Ishikawa (cell line): Measurements from ENCODE around the gene PEMT.

Source experiments
- CEBPB ChIP-seq: IDR thresholded peaks from 2 replicates; pipeline ENCODE4 v1.6.1; 2012
- CREB1 ChIP-seq: IDR thresholded peaks from 2 replicates; pipeline ENCODE4 v1.6.1; 2012; ENCODE audit warnings: low read depth
- EGR1 ChIP-seq: IDR thresholded peaks from 2 replicates; pipeline ENCODE4 v1.6.1; 2012
- EP300 ChIP-seq: IDR thresholded peaks from 2 replicates; pipeline ENCODE4 v1.6.1; 2012; ENCODE audit warnings: borderline replicate concordance
- FOXM1 ChIP-seq: IDR thresholded peaks from 2 replicates; pipeline ENCODE4 v1.6.1; 2012; ENCODE audit warnings: low read depth, borderline replicate concordance
- MAX ChIP-seq: IDR thresholded peaks from 2 replicates; pipeline ENCODE4 v1.6.1; 2012
- NFIC ChIP-seq: IDR thresholded peaks from 2 replicates; pipeline ENCODE4 v1.6.1; 2012
- RAD21 ChIP-seq: IDR thresholded peaks from 2 replicates; pipeline ENCODE4 v1.6.1; 2012; ENCODE audit warnings: low read depth
- REST ChIP-seq: IDR thresholded peaks from 2 replicates; pipeline ENCODE4 v1.6.1; 2012; ENCODE audit warnings: low read depth, mild to moderate bottlenecking
- TAF1 ChIP-seq: IDR thresholded peaks from 2 replicates; pipeline ENCODE4 v1.6.1; 2012; ENCODE audit warnings: low read depth, mild to moderate bottlenecking
- TCF12 ChIP-seq: IDR thresholded peaks from 2 replicates; pipeline ENCODE4 v1.6.1; 2012; ENCODE audit warnings: low read depth
- TEAD4 ChIP-seq: IDR thresholded peaks from 2 replicates; pipeline ENCODE4 v1.6.1; 2012
- YY1 ChIP-seq: IDR thresholded peaks from 2 replicates; pipeline ENCODE4 v1.6.1; 2012; ENCODE audit warnings: low read depth
- ZBTB7A ChIP-seq: IDR thresholded peaks from 2 replicates; pipeline ENCODE4 v1.6.1; 2012; ENCODE audit warnings: low read depth
- TF ChIP-seq, protein P1 (sequence below): IDR thresholded peaks from 2 replicates; pipeline ENCODE4 v1.6.1; 2012

PEMT gene

DNA sequence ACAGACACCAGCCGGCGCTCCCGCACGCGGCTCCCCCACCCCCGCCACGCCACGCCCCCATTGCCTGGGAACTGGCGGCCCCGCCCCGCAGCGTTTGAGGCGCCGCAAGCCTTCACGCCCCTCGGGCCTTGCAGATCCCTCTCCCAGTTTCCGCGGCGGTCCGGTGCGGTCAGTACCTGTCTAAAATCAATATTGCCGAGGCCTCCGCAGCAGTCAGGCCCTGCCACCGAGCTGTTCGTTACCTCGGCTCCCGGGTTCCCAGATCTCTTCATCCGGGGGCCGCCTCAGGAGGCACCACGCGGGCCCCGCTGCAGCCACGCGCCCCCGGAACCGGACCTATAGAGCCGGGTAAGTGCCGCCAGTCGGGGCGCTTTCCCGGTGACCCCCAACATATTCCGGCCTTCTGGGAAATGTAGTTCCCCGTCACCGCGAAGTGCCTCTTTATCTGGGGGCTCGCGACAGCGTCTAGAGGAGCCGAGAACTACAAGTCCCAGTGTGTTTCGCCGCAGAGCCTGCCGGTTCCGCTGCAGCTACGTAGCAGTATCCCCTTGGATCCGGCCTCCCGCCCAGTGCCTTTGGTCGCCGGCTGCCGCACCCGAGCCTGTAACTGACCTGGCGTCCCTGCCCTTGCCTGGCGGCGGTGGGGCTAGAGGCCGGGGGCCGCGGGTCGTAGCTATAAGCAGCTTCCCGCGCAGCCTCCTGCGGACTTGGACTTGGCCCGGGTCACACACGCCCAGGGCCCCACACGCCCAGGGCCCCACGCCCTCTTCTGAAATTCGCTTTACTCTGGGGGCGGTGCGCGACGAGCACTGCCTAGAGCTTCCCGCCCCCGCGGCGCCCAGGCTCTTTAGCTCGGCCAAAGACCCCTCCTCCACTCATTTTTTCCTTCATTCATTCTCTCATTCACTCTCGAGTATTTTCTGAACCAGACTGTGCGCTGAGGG is at the start of gene PEMT:
PEMT (minus strand) TSS at position 354 of the 944 bp plus-strand sequence; CDS start at position 272, 82 bp downstream.
- no peak for TF ChIP-seq NFIC
- TF ChIP-seq CREB1 = peak; percentile 78
- TF ChIP-seq, protein P1, sequence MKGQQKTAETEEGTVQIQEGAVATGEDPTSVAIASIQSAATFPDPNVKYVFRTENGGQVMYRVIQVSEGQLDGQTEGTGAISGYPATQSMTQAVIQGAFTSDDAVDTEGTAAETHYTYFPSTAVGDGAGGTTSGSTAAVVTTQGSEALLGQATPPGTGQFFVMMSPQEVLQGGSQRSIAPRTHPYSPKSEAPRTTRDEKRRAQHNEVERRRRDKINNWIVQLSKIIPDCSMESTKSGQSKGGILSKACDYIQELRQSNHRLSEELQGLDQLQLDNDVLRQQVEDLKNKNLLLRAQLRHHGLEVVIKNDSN = peak; percentile 53
- TF ChIP-seq ZBTB7A = 0 out of 2 replicates have a peak, but pooled peaks have one; percentile 54
- peak; percentile 68; the same call in 1 of the 2 replicates for TF ChIP-seq YY1
- TF ChIP-seq TAF1 = peak; percentile 83
- no peak; the same call in 1 of the 2 replicates for TF ChIP-seq EP300
- peak; percentile 95 for TF ChIP-seq MAX
- TF ChIP-seq FOXM1 = peak; percentile 61; the same call in 1 of the 2 replicates
- peak; percentile 68; the same call in 1 of the 2 replicates for TF ChIP-seq TCF12
- peak; percentile 1; the same call in 1 of the 2 replicates for TF ChIP-seq RAD21
- TF ChIP-seq TEAD4 = peak; percentile 33
- TF ChIP-seq EGR1 = peak; percentile 67; the same call in 1 of the 2 replicates
- no peak for TF ChIP-seq CEBPB
- TF ChIP-seq REST = no peak

DNA sequence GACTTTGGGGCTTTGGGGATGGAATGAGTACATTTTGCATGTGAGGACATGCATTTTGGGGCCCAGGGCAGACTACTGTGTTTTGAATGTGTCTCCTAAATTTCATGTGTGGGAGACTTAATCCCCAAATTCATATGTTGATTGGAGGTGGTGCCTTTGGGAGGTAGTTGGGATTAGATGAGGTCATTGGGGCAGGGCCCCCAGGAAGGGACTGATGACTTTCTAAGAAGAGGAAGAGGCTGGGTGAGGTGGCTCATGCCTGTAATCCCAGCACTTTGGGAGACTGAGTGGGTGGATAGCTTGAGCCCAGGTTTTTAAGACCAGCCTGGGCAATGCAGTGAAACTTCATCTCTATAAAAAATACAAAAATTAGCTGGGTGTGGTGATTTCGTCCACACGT is 47.0 kb upstream of the PEMT start:
- no peak for TF ChIP-seq EGR1
- no peak for TF ChIP-seq REST
- TF ChIP-seq FOXM1 = no peak
- TF ChIP-seq NFIC = no peak
- no peak for TF ChIP-seq TCF12
- TF ChIP-seq MAX = no peak
- no peak for TF ChIP-seq TAF1
- TF ChIP-seq EP300 = no peak
- TF ChIP-seq RAD21 = no peak
- no peak for TF ChIP-seq ZBTB7A
- no peak for TF ChIP-seq CREB1
- TF ChIP-seq CEBPB = no peak

DNA sequence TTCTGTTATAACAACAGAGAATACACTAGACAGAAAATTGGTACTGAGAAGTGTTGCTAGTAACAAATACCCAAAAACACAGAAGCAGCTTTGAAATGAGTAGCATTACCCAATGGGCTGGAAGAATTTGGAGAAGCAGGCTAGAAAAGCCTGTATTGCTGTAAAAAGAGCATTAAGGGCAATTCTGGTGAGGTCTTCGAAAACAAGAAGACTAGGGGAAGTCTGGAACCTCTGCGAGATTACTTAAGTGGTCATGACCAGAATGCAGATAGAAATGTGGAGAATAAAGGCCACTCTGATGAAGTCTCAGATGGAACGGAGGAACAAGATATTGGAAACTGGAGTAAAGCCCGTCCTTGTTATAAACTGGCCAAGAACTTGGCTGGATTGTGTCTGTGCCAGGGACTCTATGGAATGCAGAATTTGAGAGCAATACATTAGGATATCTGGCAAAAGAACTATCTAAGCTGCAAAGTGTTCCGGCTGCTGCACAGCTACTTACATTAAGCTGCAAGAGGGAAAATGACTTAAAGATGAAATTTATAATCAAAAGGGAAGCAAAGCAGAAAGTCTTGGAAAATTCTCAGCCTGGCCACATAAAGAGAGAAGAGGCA is 44.9 kb upstream of the PEMT start:
- TF ChIP-seq CREB1 = no peak
- TF ChIP-seq RAD21 = no peak
- TF ChIP-seq EGR1 = no peak
- TF ChIP-seq FOXM1 = no peak
- TF ChIP-seq TEAD4 = no peak
- no peak for TF ChIP-seq CEBPB
- no peak for TF ChIP-seq EP300
- no peak for TF ChIP-seq TAF1
- TF ChIP-seq, protein P1 = no peak
- TF ChIP-seq MAX = no peak
- no peak for TF ChIP-seq ZBTB7A
- no peak for TF ChIP-seq NFIC

- no peak for TF ChIP-seq YY1
- TF ChIP-seq, protein P1 = no peak
- no peak for TF ChIP-seq TAF1
- no peak for TF ChIP-seq EP300
- no peak for TF ChIP-seq NFIC
Observed at GRCh38 chr17:17635126-17635525, 43.6 kb upstream of the PEMT start.
